Neural cell (in vitro differentiated cells): ENCODE data around the gene SLCO3A1. TPM values are rescaled to one million over a fixed set of nuclear protein-coding genes. Genes with fewer than 3 reads are reported as not detected.

ENCODE experiments used
- H2AFZ ChIP-seq: fragments of 200-600, 300-800 bp; sonication (generic), shearing (Covaris generic); 2 replicates; pipeline ENCODE4 v1.6.0; 2014; ENCODE audit warnings: low read depth, mild to moderate bottlenecking, antibody characterized with exemption, low read length, moderate library complexity
- H3F3A ChIP-seq: fragments of 200-600 bp; shearing (Covaris generic); 2 replicates; pipeline ENCODE4 v1.6.1; 2016; ENCODE audit warnings: mild to moderate bottlenecking, moderate library complexity, mixed read lengths, antibody characterized with exemption, low read length; ENCODE audit not compliant: insufficient read depth, poor library complexity, severe bottlenecking
- H3K27ac ChIP-seq: fragments of 200-600, 300-800 bp; sonication (generic), shearing (Covaris generic); 2 replicates; pipeline ENCODE4 v1.5.1; 2014; ENCODE audit warnings: mild to moderate bottlenecking, low read length, moderate library complexity
- H3K27me3 ChIP-seq: fragments of 300-800, 200-600 bp; sonication (generic), shearing (Covaris generic); 2 replicates; pipeline ENCODE4 v1.6.0; 2014; ENCODE audit warnings: mild to moderate bottlenecking, low read depth, low read length, moderate library complexity; ENCODE audit not compliant: insufficient read depth
- H3K36me3 ChIP-seq: fragments of 300-800, 200-600 bp; sonication (generic), shearing (Covaris generic); 2 replicates; pipeline ENCODE4 v1.5.1; 2014; ENCODE audit warnings: mild to moderate bottlenecking, antibody characterized with exemption, low read length, moderate library complexity; ENCODE audit not compliant: insufficient read depth
- H3K4me2 ChIP-seq: fragments of 300-800, 200-600 bp; sonication (generic), shearing (Covaris generic); 2 replicates; pipeline ENCODE4 v1.6.0; 2014; ENCODE audit warnings: mild to moderate bottlenecking, low read length
- H3K4me3 ChIP-seq: fragments of 300-800, 200-600 bp; sonication (generic), shearing (Covaris generic); 2 replicates; pipeline ENCODE4 v1.5.1; 2014; ENCODE audit warnings: mild to moderate bottlenecking, low read length, moderate library complexity
- H3K79me2 ChIP-seq: fragments of 200-600 bp; shearing (Covaris generic); replicated peaks from 2 replicates; pipeline ENCODE4 v1.6.0; 2014; ENCODE audit warnings: mild to moderate bottlenecking, low read length, moderate library complexity; ENCODE audit not compliant: insufficient read depth
- H3K9ac ChIP-seq: fragments of 300-800, 200-600 bp; sonication (generic), shearing (Covaris generic); 2 replicates; pipeline ENCODE4 v1.6.1; 2016; ENCODE audit warnings: mild to moderate bottlenecking, low read length, mixed read lengths
- H3K9me2 ChIP-seq: fragments of 200-600 bp; shearing (Covaris generic); 2 replicates; pipeline ENCODE4 v1.6.1; 2016; ENCODE audit warnings: mild to moderate bottlenecking, low read length, mixed read lengths; ENCODE audit not compliant: insufficient read depth
- H3K9me3 ChIP-seq: fragments of 200-600, 300-800 bp; sonication (generic), shearing (Covaris generic); 2 replicates; pipeline ENCODE4 v1.6.1; 2016; ENCODE audit warnings: mild to moderate bottlenecking, mixed run types, low read length, moderate library complexity, mixed read lengths
- H4K20me1 ChIP-seq: fragments of 200-600 bp; shearing (Covaris generic); 2 replicates; pipeline ENCODE4 v1.6.1; 2016; ENCODE audit warnings: mild to moderate bottlenecking, mixed run types; ENCODE audit not compliant: insufficient read depth
- EP300 ChIP-seq: fragments of 450-650 bp; conservative IDR thresholded peaks from 2 replicates; pipeline ENCODE4 v1.6.1; 2014; ENCODE audit warnings: antibody characterized with exemption, mild to moderate bottlenecking, moderate library complexity; ENCODE audit not compliant: poor library complexity, severe bottlenecking
- EZH2 ChIP-seq: fragments of 200-600, 300-800 bp; shearing (Covaris generic), sonication (generic); IDR thresholded peaks from 2 replicates; pipeline ENCODE4 v1.6.1; 2014; ENCODE audit warnings: antibody characterized with exemption, low read length, borderline replicate concordance, mild to moderate bottlenecking; ENCODE audit not compliant: insufficient read depth, poor library complexity, severe bottlenecking
- MXI1 ChIP-seq: fragments of 450-650 bp; conservative IDR thresholded peaks from 2 replicates; pipeline ENCODE4 v1.6.1; 2014; ENCODE audit warnings: antibody characterized with exemption, mild to moderate bottlenecking; ENCODE audit not compliant: poor library complexity, severe bottlenecking
- POLR2AphosphoS5 ChIP-seq: IDR thresholded peaks from 2 replicates; pipeline ENCODE4 v1.6.1; 2012
- RAD21 ChIP-seq: fragments of 450-650 bp; conservative IDR thresholded peaks from 2 replicates; pipeline ENCODE4 v1.6.1; 2014; ENCODE audit warnings: antibody characterized with exemption, mild to moderate bottlenecking, moderate library complexity
- SMC3 ChIP-seq: fragments of 450-650 bp; conservative IDR thresholded peaks from 2 replicates; pipeline ENCODE4 v1.6.1; 2014; ENCODE audit warnings: antibody characterized with exemption, mild to moderate bottlenecking, moderate library complexity; ENCODE audit not compliant: poor library complexity
- TAF1 ChIP-seq: IDR thresholded peaks from 2 replicates; pipeline ENCODE4 v1.6.1; 2012; ENCODE audit warnings: low read depth
- polyA plus RNA-seq: library from polyadenylated mRNA; depleted of rRNA; stranded (reverse); fragments of >200 nt; gene quantifications from 2 replicates; pipeline ENCODE4 v1.2.3, GENCODE V29; 2014
- TF ChIP-seq, protein P1 (sequence below): fragments of 450-650 bp; IDR thresholded peaks from 2 replicates; pipeline ENCODE4 v1.5.1; 2014; ENCODE audit warnings: antibody characterized with exemption, mild to moderate bottlenecking, moderate library complexity; ENCODE audit not compliant: poor library complexity, severe bottlenecking
- TF ChIP-seq, protein P2 (sequence below): IDR thresholded peaks from 2 replicates; pipeline ENCODE4 v1.6.1; 2012; ENCODE audit warnings: borderline replicate concordance

Gene SLCO3A1
- polyA plus RNA-seq, 1 donor from 2014 or later, result 14.2 TPM

DNA sequence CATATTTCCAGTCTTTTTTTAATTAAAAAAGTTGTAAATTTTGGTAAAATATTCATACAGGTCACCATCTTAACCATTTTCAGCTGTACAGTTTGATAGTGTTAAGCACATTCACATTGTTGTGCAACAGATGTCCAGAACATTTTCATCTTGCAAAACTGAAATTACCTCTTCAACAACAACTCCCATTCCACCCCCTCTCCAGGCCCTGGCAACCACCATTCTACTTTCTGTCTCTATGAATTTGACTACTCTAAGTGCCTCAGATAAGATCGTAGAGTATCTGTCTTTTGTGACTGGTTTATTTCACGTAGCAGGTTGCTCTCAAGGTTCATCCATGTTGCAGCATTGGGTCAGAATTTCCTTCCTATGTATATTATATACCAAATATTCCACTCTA is 76.0 kb downstream of the SLCO3A1 start:
- Histone ChIP-seq H3K36me3 (no peaks in the 10 kb centered on the region), H3K4me3 (no peak overlapping the region), H3K27ac (no peak overlapping the region), H3K9me3 (no peaks in the 10 kb centered on the region), H3K9ac (no peak overlapping the region), H2AFZ (no peak overlapping the region), H3K4me2 (no peak overlapping the region), H3K27me3 (no peaks in the 10 kb centered on the region), H4K20me1 (no peaks in the 10 kb centered on the region), H3K9me2 (no peaks in the 10 kb centered on the region), H3F3A (no peaks in the 10 kb centered on the region), H3K79me2 (peaks cover 17% of the 10 kb centered on the region)
- TF ChIP-seq EP300, result no peak

DNA sequence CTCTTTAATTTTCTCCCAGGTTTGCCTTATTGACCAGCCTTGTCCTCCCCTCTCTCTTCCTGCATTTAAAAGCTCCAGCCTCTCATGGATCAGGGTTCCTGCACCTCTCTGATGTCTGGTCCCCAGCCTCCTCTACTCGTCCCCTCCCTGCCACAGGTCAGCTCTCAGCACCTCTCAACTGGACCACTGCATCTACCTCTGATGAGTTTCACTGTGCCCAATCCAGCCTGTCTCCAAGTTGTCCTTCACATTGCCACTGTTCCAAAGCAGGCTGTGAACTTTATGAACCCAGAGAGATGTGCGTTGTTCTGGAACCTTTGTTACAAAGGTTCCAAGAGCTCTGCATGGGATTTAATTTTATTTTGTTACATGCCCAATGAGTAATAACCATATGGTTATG is 76.6 kb downstream of the SLCO3A1 start:
- H3K27me3 ChIP-seq, result no peaks in the 10 kb centered on the region
- H3K79me2 ChIP-seq, result peaks cover 11% of the 10 kb centered on the region
- H3K4me3 ChIP-seq, result no peak overlapping the region
- no peaks in the 10 kb centered on the region for H3K9me2 ChIP-seq
- no peaks in the 10 kb centered on the region for H3F3A ChIP-seq
- TF ChIP-seq, protein P1, sequence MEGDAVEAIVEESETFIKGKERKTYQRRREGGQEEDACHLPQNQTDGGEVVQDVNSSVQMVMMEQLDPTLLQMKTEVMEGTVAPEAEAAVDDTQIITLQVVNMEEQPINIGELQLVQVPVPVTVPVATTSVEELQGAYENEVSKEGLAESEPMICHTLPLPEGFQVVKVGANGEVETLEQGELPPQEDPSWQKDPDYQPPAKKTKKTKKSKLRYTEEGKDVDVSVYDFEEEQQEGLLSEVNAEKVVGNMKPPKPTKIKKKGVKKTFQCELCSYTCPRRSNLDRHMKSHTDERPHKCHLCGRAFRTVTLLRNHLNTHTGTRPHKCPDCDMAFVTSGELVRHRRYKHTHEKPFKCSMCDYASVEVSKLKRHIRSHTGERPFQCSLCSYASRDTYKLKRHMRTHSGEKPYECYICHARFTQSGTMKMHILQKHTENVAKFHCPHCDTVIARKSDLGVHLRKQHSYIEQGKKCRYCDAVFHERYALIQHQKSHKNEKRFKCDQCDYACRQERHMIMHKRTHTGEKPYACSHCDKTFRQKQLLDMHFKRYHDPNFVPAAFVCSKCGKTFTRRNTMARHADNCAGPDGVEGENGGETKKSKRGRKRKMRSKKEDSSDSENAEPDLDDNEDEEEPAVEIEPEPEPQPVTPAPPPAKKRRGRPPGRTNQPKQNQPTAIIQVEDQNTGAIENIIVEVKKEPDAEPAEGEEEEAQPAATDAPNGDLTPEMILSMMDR, result no peak
- TF ChIP-seq EZH2, result no peak
- TF ChIP-seq, protein P2, sequence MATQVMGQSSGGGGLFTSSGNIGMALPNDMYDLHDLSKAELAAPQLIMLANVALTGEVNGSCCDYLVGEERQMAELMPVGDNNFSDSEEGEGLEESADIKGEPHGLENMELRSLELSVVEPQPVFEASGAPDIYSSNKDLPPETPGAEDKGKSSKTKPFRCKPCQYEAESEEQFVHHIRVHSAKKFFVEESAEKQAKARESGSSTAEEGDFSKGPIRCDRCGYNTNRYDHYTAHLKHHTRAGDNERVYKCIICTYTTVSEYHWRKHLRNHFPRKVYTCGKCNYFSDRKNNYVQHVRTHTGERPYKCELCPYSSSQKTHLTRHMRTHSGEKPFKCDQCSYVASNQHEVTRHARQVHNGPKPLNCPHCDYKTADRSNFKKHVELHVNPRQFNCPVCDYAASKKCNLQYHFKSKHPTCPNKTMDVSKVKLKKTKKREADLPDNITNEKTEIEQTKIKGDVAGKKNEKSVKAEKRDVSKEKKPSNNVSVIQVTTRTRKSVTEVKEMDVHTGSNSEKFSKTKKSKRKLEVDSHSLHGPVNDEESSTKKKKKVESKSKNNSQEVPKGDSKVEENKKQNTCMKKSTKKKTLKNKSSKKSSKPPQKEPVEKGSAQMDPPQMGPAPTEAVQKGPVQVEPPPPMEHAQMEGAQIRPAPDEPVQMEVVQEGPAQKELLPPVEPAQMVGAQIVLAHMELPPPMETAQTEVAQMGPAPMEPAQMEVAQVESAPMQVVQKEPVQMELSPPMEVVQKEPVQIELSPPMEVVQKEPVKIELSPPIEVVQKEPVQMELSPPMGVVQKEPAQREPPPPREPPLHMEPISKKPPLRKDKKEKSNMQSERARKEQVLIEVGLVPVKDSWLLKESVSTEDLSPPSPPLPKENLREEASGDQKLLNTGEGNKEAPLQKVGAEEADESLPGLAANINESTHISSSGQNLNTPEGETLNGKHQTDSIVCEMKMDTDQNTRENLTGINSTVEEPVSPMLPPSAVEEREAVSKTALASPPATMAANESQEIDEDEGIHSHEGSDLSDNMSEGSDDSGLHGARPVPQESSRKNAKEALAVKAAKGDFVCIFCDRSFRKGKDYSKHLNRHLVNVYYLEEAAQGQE, result no peak
- no peak for TF ChIP-seq RAD21
- no peak for TF ChIP-seq POLR2AphosphoS5
- TF ChIP-seq MXI1, result no peak
- no peak for TF ChIP-seq SMC3
- TF ChIP-seq TAF1, result no peak
- TF ChIP-seq EP300, result no peak
- no peaks in the 10 kb centered on the region for H3K9me3 ChIP-seq
- H2AFZ ChIP-seq, result no peak overlapping the region
- no peak overlapping the region for H3K4me2 ChIP-seq
- no peaks in the 10 kb centered on the region for H3K36me3 ChIP-seq
- no peaks in the 10 kb centered on the region for H4K20me1 ChIP-seq
- no peak overlapping the region for H3K9ac ChIP-seq
- no peak overlapping the region for H3K27ac ChIP-seq

DNA sequence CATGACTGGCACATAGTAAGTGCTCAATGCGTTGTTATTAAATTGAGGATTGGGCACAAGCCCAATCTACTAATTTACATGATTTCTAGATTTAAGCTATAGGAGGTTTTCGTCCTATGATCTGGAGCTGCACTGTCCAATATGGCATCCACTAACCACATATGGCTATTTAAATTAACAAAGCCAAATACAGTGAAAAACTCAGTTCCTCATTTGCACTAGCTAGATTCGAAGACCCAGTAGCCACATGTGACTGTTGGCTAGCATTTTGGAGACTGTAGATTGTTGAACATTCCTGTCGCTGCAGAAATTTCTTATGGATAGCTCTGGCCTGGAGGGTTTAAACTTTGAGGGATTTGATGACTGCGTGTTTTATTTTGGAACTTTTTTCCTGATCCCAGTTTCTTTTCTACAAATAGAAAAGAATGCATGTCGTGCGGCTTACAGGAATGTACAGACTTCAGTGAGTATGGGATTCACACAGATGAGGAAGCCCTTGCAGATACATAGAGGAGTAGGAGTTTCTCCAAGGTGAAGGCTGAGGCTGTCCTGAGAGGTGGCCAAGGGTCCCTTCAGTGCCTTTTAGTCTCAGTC is 82.8 kb downstream of the SLCO3A1 start:
- Histone ChIP-seq H3F3A (no peaks in the 10 kb centered on the region), H3K4me2 (no peak overlapping the region), H3K9me2 (no peaks in the 10 kb centered on the region), H3K9ac (no peak overlapping the region), H3K79me2 (peaks cover 33% of the 10 kb centered on the region), H3K27me3 (no peaks in the 10 kb centered on the region), H3K4me3 (no peak overlapping the region), H3K9me3 (no peaks in the 10 kb centered on the region), H2AFZ (no peak overlapping the region), H3K27ac (no peak overlapping the region), H3K36me3 (no peaks in the 10 kb centered on the region), H4K20me1 (no peaks in the 10 kb centered on the region)
- TF ChIP-seq POLR2AphosphoS5, result no peak
- no peak for TF ChIP-seq EP300
- no peak for TF ChIP-seq MXI1
- TF ChIP-seq TAF1, result no peak
- no peak for TF ChIP-seq RAD21
- TF ChIP-seq SMC3, result no peak
- TF ChIP-seq, protein P2, result no peak
- TF ChIP-seq, protein P1, result no peak
- no peak for TF ChIP-seq EZH2
